K562 (cell line): Measurements from ENCODE around the gene FAM186B. TPM values are rescaled to one million over a fixed set of nuclear protein-coding genes. Genes with fewer than 3 reads are reported as not detected.
A peak's percentile ranks its signal among the peaks of the same experiment; 100 is the strongest.

Experiments
- ATAC-seq: fragments of 200-7000 bp; cut with Tn5 transposase; 3 replicates; pipeline ENCODE4 v1.9.1; 2020; ENCODE audit warnings: moderate library complexity
- BruUV-seq: library from RNA; stranded (reverse); fragments of 400-500 nt; replicated peaks from 2 replicates; lab custom pipeline; 2021; lab: Mats Ljungman, UMichigan
- CTCF ChIA-PET: fragments of 300-600 bp; formaldehyde crosslinking; extraction: SDS; loops from one replicate; lab custom pipeline; 2021; ENCODE audit warnings: low intra/inter-chr PET ratio; lab: Yijun Ruan, JAX
- POLR2A ChIA-PET: fragments of 300-600, 350-650 bp; sonication (Branson Sonifier 250); formaldehyde crosslinking; extraction: SDS; loops from one replicate; lab custom pipeline; 2021; ENCODE audit warnings: antibody characterized with exemption, inconsistent platforms; lab: Yijun Ruan, JAX
- DNase-seq, 4 experiments: peaks; one replicate each; pipeline versions ENCODE4 v3.0.0 to v3.0.0-alpha.2; 2011 to 2018; ENCODE audit warnings: low spot score in 3 of 4, mixed read lengths in 3 of 4; ENCODE audit errors: extremely low read depth in 1 of 4
- FAIRE-seq: peaks from 2 replicates; lab custom pipeline; 2011; peaks lifted over from hg19 to GRCh38; lab: Jason Lieb, UNC
- H2AFZ ChIP-seq: 2 replicates; pipeline ENCODE4 v1.6.0; 2011; ENCODE audit warnings: low read depth, low read length, control low read depth, inconsistent platforms
- H3K27ac ChIP-seq: fragments of 200-600 bp; 3 replicates; pipeline ENCODE4 v1.8.0; 2011; ENCODE audit warnings: low read depth, mild to moderate bottlenecking, control low read depth, inconsistent platforms, low read length, moderate library complexity, mixed read lengths; ENCODE audit errors: extremely low read depth
- H3K27me3 ChIP-seq, 2 experiments: fragments of 300-600 bp in 1 of 2; 2 replicates in 1 of 2; 3 replicates in 1 of 2; pipeline versions ENCODE4 v1.6.0 to v1.8.0; 2011; ENCODE audit warnings: inconsistent platforms in 2 of 2, low read length in 2 of 2, mild to moderate bottlenecking in 1 of 2, mixed read lengths in 1 of 2, moderate library complexity in 1 of 2; ENCODE audit not compliant: control insufficient read depth in 2 of 2, insufficient read depth in 2 of 2
- H3K36me3 ChIP-seq: fragments of 300-600 bp; 3 replicates; pipeline ENCODE4 v1.8.0; 2011; ENCODE audit warnings: mild to moderate bottlenecking, low read length, inconsistent platforms; ENCODE audit not compliant: control insufficient read depth, insufficient read depth
- H3K4me1 ChIP-seq, 2 experiments: fragments of 200-600 bp in 1 of 2; replicated peaks in 1 of 2; 2 replicates in 1 of 2; 3 replicates in 1 of 2; pipeline versions ENCODE4 v1.5.1 to v1.8.0; 2011; ENCODE audit warnings: inconsistent platforms in 2 of 2, low read length in 2 of 2, mild to moderate bottlenecking in 1 of 2, mixed read lengths in 1 of 2, moderate library complexity in 1 of 2; ENCODE audit not compliant: control insufficient read depth in 2 of 2, insufficient read depth in 2 of 2
- H3K4me2 ChIP-seq: 2 replicates; pipeline ENCODE4 v1.6.1; 2011; ENCODE audit warnings: low read length, control low read depth, inconsistent platforms, mixed read lengths; ENCODE audit not compliant: insufficient read depth
- H3K4me3 ChIP-seq: fragments of 200-600 bp; sonication (generic), shearing (Covaris generic); 2 replicates; pipeline ENCODE4 v1.5.1; 2016; ENCODE audit warnings: control low read depth, inconsistent platforms
- H3K79me2 ChIP-seq: fragments of 200-600 bp; 3 replicates; pipeline ENCODE4 v1.8.0; 2011; ENCODE audit warnings: low read length, inconsistent platforms; ENCODE audit not compliant: control insufficient read depth, insufficient read depth
- H3K9ac ChIP-seq, 2 experiments: 2 replicates each; pipeline versions ENCODE4 v1.6.0 to v1.6.1; 2011; ENCODE audit warnings: low read depth in 2 of 2, low read length in 2 of 2, control low read depth in 1 of 2, inconsistent platforms in 1 of 2, mild to moderate bottlenecking in 1 of 2, mixed read lengths in 1 of 2; ENCODE audit not compliant: insufficient read depth in 1 of 2
- H3K9me1 ChIP-seq: one replicate; pipeline ENCODE4 v1.6.0; 2011; ENCODE audit warnings: inconsistent platforms, mild to moderate bottlenecking, low read length, moderate library complexity; ENCODE audit not compliant: control insufficient read depth, insufficient read depth
- H3K9me3 ChIP-seq: replicated peaks from 2 replicates; pipeline ENCODE4 v1.5.1; 2011; ENCODE audit warnings: low read depth, low read length, inconsistent platforms; ENCODE audit not compliant: control insufficient read depth, insufficient read depth
- H4K20me1 ChIP-seq: replicated peaks from 2 replicates; pipeline ENCODE4 v1.6.1; 2011; ENCODE audit warnings: low read length, inconsistent platforms, mixed read lengths; ENCODE audit not compliant: control insufficient read depth, insufficient read depth
- ATF6 ChIP-seq: sonication (generic); formaldehyde crosslinking; IDR thresholded peaks from 2 replicates; pipeline ENCODE4 v1.4.0; 2020; ENCODE audit warnings: mild to moderate bottlenecking, missing genetic modification reagents
- IRF2 ChIP-seq: sonication (generic); formaldehyde crosslinking; IDR thresholded peaks from 2 replicates; pipeline ENCODE4 v1.8.1; 2022; ENCODE audit warnings: mild to moderate bottlenecking, missing genetic modification reagents
- KLF16 ChIP-seq: IDR thresholded peaks from 2 replicates; pipeline ENCODE4 v1.6.1; 2016; ENCODE audit warnings: antibody characterized with exemption
- MEIS2 ChIP-seq: fragments of 450-650 bp; IDR thresholded peaks from 2 replicates; pipeline ENCODE4 v1.6.1; 2014; ENCODE audit warnings: mild to moderate bottlenecking; ENCODE audit not compliant: partially characterized antibody
- NCOA2 ChIP-seq, 2 experiments: fragments of 450-650 bp; IDR thresholded peaks; 2 replicates each; pipeline ENCODE4 v1.6.1; 2018; ENCODE audit warnings: mild to moderate bottlenecking in 2 of 2, moderate library complexity in 1 of 2; ENCODE audit not compliant: partially characterized antibody in 2 of 2
- NFIX ChIP-seq: fragments of 250-450 bp; sonication (Bioruptor Pico); IDR thresholded peaks from 2 replicates; pipeline ENCODE4 v1.4.0; 2020; ENCODE audit warnings: low read depth, mild to moderate bottlenecking, moderate library complexity
- PYGO2 ChIP-seq: fragments of 450-650 bp; IDR thresholded peaks from 2 replicates; pipeline ENCODE4 v1.6.1; 2016; ENCODE audit warnings: mild to moderate bottlenecking, missing genetic modification characterization, moderate library complexity, missing compliant biosample characterization
- SMARCA4 ChIP-seq: fragments of 450-650 bp; IDR thresholded peaks from 2 replicates; pipeline ENCODE4 v1.6.1; 2016
- STAT5B ChIP-seq: fragments of 250-450 bp; sonication (Bioruptor Pico); IDR thresholded peaks from 2 replicates; pipeline ENCODE4 v1.8.0; 2021; ENCODE audit warnings: mild to moderate bottlenecking, inconsistent platforms
- TEAD4 ChIP-seq, 2 experiments: sonication (generic) in 1 of 2; formaldehyde crosslinking in 1 of 2; IDR thresholded peaks; 2 replicates each; pipeline versions ENCODE4 v1.6.1 to v1.8.0; 2012 to 2022; ENCODE audit warnings: borderline replicate concordance in 1 of 2, inconsistent platforms in 1 of 2, low read length in 1 of 2, mild to moderate bottlenecking in 1 of 2, missing genetic modification reagents in 1 of 2
- ZBTB17 ChIP-seq: fragments of 450-650 bp; formaldehyde crosslinking; IDR thresholded peaks from 2 replicates; pipeline ENCODE4 v1.4.0; 2020; ENCODE audit warnings: mild to moderate bottlenecking
- ZBTB8A ChIP-seq: fragments of 450-650 bp; IDR thresholded peaks from 2 replicates; pipeline ENCODE4 v1.6.1; 2018; ENCODE audit warnings: mild to moderate bottlenecking, moderate library complexity; ENCODE audit not compliant: partially characterized antibody
- ZNF830 ChIP-seq: fragments of 250-450 bp; sonication (Bioruptor Pico); IDR thresholded peaks from 2 replicates; pipeline ENCODE4 v1.5.0; 2021; ENCODE audit warnings: mild to moderate bottlenecking
- WGBS: fragments of 100-300 bp; shearing (Covaris generic); methylation state at CpG from one replicate; pipeline ENCODE4 v1.1.6; 2016; ENCODE audit warnings: low coverage, mixed read lengths; ENCODE audit not compliant: insufficient coverage; ENCODE audit errors: missing lambda C conversion rate; 5-methylcytosine and 5-hydroxymethylcytosine counted together
- in situ Hi-C: fragments of 300-500 bp; cut with MboI; formaldehyde crosslinking; loops from 4 replicates; pipeline ENCODE4 v1.15.0; 2018; ENCODE audit warnings: inconsistent platforms, mixed read lengths
- intact Hi-C: fragments of 100-400 bp; cut with micrococcal nuclease; formaldehyde crosslinking; loops from 2 replicates; pipeline ENCODE4 v1.14.2; 2022
- polyA plus RNA-seq, 8 experiments: library from polyadenylated mRNA; depleted of rRNA in 4 of 8; stranded (reverse) in 5 of 8; unstranded in 3 of 8; fragments of >200 nt; fragmentation: Nextera tagmentation in 2 of 8; fragmentation: Illumina TruSeq in 1 of 8; extraction: Ambion mirVana in 2 of 8; extraction: Trizol in 1 of 8; gene quantifications; 2 replicates each; pipeline versions ENCODE4 v1.2.1 to v1.2.3, GENCODE V29; 2011 to 2014; ENCODE audit warnings: inconsistent platforms in 1 of 8, missing spikeins in 1 of 8
- total RNA-seq, 7 experiments: library from RNA; depleted of rRNA in 6 of 7; stranded (reverse); fragments of >200 nt in 6 of 7; fragmentation: Illumina TruSeq in 2 of 7; extraction: Trizol in 2 of 7; gene quantifications; 2 replicates each; pipeline versions ENCODE4 v1.2.1 to v1.2.3, GENCODE V29; 2011 to 2021; ENCODE audit warnings: low replicate concordance in 1 of 7

Gene FAM186B
- total and polyA plus RNA-seq, 9 of the 15 experiments (the other 6 are each of a cell fraction or from before 2014, with no cell fraction given), result 0.07 to 0.42 (median 0.15) TPM

- TF ChIP-seq TEAD4 (IDR thresholded peaks at IDR 0.05; ENCODE audit: low read length) (no peak), TEAD4 (CRISPR knock-in tag; IDR thresholded peaks at IDR 0.05; ENCODE audit: borderline replicate concordance) (no peak), ZBTB8A (no peak), PYGO2 (no peak), ZBTB17 (no peak), NCOA2 (IDR thresholded peaks at IDR 0.05; ENCODE audit: partially characterized antibody in 2 of 2) (no peak), SMARCA4 (no peak), KLF16 (peak; percentile 30; the same call in 1 of the 2 replicates), STAT5B (CRISPR knock-in tag) (no peak), MEIS2 (peak; percentile 1)
Observed at GRCh38 chr12:49553512-49554088, 51.8 kb downstream of the FAM186B start (continued).

DNA sequence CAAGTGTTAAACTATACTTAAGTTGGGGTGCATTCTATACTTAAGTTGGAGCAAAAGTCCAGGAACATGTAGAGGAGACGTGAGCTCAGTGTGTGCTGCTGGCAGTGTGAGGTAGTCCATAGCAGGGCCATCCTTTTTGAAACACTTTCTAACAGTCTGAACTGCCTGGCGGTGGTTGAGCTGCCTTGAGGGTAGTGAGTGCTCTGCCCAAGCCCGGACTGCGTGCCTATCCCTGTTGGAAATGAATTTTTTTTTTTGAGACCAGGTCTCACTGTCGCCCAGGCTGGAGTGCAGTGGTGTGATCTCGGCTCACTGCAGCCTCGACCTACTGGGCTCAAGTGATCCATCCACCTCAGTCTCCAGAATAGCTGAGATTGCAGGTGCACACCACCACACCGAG lies 52.5 kb downstream of the FAM186B start:
- Histone ChIP-seq H3K79me2 (no peaks in the 10 kb centered on the region), H3K27me3 (peaks cover 11 to 51% of the 10 kb centered on the region in 2 experiments; a peak in 4 of 5 replicates), H2AFZ (no peak overlapping the region), H3K4me3 (no peak overlapping the region), H3K36me3 (peaks cover 13% of the 10 kb centered on the region; the same call in 1 of the 3 replicates), H4K20me1 (0 out of 2 replicates have a peak, but pooled peaks cover 3% of the 10 kb centered on the region), H3K9ac (no peak overlapping the region), H3K4me2 (no peak overlapping the region), H3K27ac (no peak overlapping the region), H3K9me3 (no peaks in the 10 kb centered on the region), H3K4me1 (peaks cover 0 to 31% of the 10 kb centered on the region in 2 experiments; a peak in 3 of 5 replicates), H3K9me1 (no peaks in the 10 kb centered on the region)
- TF ChIP-seq IRF2, result 0 out of 2 replicates have a peak, but pooled peaks have one; percentile 27
- no peak for TF ChIP-seq ZNF830 (CRISPR knock-in tag)
- no peak for TF ChIP-seq ATF6 (CRISPR knock-in tag)
- no peak for TF ChIP-seq NFIX (CRISPR knock-in tag)
- intact Hi-C loops (loop anchor here (1.0 kb wide), 1 partner anchor 70 kb away; the partner anchor contains the start of gene PRPF40B), in situ Hi-C loops (no loop called here)
- FAIRE-seq (no peak), DNase-seq (no peak), ATAC-seq (no peak)
- ChIA-PET CTCF (interaction anchor here (0.7 to 2.6 kb wide), 6 partner anchors 15 to 286 kb away, joined by 3 to 20 read pairs (median 4); partner anchors contain the start of gene MCRS1), POLR2A (interaction anchor here (0.6 to 1.7 kb wide), 8 partner anchors 9 to 1686 kb away, joined by 3 to 6 read pairs (median 3); partner anchors contain the start of gene DAZAP2)
- WGBS, result 19% methylated on average over 8 of the region's 8 CpGs
- no TSS peak for BruUV-seq
